Measurements from ENCODE around the gene NUP214.
"Not testable (repeated sequence)": the region's sequence is repeated elsewhere in the genome, so short reads cannot be mapped to it uniquely, and the experiment has no call there.

The NUP214 gene

GRCh38 chr9:131266266-131267229 lies 141.2 kb downstream of the NUP214 start:
- no peak for DNase-seq

- peak; percentile 69 for DNase-seq
These were observed 145.0 kb downstream of the NUP214 start for GRCh38 chr9:131270171-131271015.

- not testable (repeated sequence) for DNase-seq
These were observed 145.6 kb downstream of the NUP214 start for GRCh38 chr9:131271016-131271273.

- DNase-seq = no peak
These were observed 146.1 kb downstream of the NUP214 start for GRCh38 chr9:131271506-131271931.

- DNase-seq = no peak
These were observed 146.8 kb downstream of the NUP214 start for GRCh38 chr9:131272212-131272611.

- peak; percentile 62 for DNase-seq
These were observed 147.9 kb downstream of the NUP214 start for GRCh38 chr9:131273146-131273855.

GRCh38 chr9:131273856-131274673 lies 148.7 kb downstream of the NUP214 start:
- DNase-seq = peak; percentile 62

- peak; percentile 72 for DNase-seq
These were observed 149.4 kb downstream of the NUP214 start for GRCh38 chr9:131274674-131275331.

GRCh38 chr9:131275332-131276093 lies 150.1 kb downstream of the NUP214 start:
- peak; percentile 79 for DNase-seq

GRCh38 chr9:131276094-131276888 lies 150.9 kb downstream of the NUP214 start, which contains the start of gene FAM78A:
Gene FAM78A, minus strand, starts transcription at chr9:131276510. Its CDS starts 331 bp downstream, at chr9:131276179.
- peak; percentile 50 for DNase-seq

GRCh38 chr9:131276891-131277286 lies 151.5 kb downstream of the NUP214 start:
- peak; percentile 42 for DNase-seq

GRCh38 chr9:131277287-131277909 lies 152.0 kb downstream of the NUP214 start:
- DNase-seq = no peak

- peak; percentile 90 for DNase-seq
These were observed 152.7 kb downstream of the NUP214 start for GRCh38 chr9:131277910-131278701.

- peak; percentile 35 for DNase-seq
These were observed 153.3 kb downstream of the NUP214 start for GRCh38 chr9:131278702-131279111.

GRCh38 chr9:131279196-131279862 lies 153.9 kb downstream of the NUP214 start:
- no peak for DNase-seq

- DNase-seq = no peak
These were observed 154.6 kb downstream of the NUP214 start for GRCh38 chr9:131279863-131280570.

- no peak for DNase-seq
These were observed 155.3 kb downstream of the NUP214 start for GRCh38 chr9:131280660-131281059.
